Adrenal gland (tissue), 5 donors: ENCODE measurements around the gene RIMBP2.

ENCODE experiments used
- POLR2A ChIP-seq, 2 donors: fragments of 450-650 bp; IDR thresholded peaks; one replicate each; pipeline ENCODE4 v1.6.1; 2017; ENCODE audit warnings: antibody characterized with exemption in 2 of 2, mild to moderate bottlenecking in 2 of 2, moderate library complexity in 1 of 2
- TF ChIP-seq, protein P1 (sequence below), 6 experiments: fragments of 450-650 bp in 4 of 6; fragments of 200-600 bp in 2 of 6; sonication (generic) in 1 of 6; IDR thresholded peaks; 1 replicate in 5 of 6; 2 replicates in 1 of 6; pipeline versions ENCODE4 v1.5.1 to v1.8.0; 2016 to 2021; ENCODE audit warnings: antibody characterized with exemption in 6 of 6, mild to moderate bottlenecking in 2 of 6, moderate library complexity in 1 of 6
- donor health status: DM: no; HTN: no; CAD: no.

DNA sequence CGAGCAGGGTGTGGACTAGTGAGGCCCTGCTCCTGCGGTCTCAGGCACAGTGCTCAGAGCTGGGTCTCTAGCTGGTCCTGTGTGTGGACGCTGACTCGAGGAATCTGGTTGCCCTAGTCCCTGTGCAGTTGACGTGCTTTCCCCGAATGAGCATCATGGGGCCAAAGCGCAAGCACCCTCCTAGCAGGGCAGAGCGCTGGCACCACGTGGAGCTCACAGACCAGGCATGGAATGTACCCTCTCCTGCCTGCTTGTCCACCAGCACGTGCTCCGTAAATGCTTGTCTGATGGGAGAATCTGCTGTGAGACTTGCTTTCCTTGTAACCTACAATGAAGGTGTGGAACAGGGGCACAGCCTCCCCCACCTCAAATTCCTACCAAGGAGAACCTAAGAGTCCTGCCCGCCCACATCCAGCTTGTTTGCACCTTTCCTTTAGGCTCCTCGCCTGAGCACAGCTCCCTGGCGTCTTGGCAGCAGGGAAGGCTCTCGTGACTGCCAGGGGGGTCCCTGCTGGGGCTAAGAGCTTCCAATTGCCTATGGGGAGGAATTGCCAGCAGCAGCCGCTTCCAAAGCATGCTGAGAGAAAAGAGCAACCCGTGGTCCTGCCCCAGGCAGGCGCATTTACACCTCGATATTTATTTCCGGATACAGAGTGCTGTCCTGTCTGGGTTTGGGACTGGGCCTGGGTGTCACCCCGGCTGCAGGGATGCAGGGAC lies 253.4 kb downstream of the RIMBP2 start:
- TF ChIP-seq, protein P1, sequence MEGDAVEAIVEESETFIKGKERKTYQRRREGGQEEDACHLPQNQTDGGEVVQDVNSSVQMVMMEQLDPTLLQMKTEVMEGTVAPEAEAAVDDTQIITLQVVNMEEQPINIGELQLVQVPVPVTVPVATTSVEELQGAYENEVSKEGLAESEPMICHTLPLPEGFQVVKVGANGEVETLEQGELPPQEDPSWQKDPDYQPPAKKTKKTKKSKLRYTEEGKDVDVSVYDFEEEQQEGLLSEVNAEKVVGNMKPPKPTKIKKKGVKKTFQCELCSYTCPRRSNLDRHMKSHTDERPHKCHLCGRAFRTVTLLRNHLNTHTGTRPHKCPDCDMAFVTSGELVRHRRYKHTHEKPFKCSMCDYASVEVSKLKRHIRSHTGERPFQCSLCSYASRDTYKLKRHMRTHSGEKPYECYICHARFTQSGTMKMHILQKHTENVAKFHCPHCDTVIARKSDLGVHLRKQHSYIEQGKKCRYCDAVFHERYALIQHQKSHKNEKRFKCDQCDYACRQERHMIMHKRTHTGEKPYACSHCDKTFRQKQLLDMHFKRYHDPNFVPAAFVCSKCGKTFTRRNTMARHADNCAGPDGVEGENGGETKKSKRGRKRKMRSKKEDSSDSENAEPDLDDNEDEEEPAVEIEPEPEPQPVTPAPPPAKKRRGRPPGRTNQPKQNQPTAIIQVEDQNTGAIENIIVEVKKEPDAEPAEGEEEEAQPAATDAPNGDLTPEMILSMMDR (IDR thresholded peaks at IDR 0.05) = no peak
- TF ChIP-seq POLR2A (IDR thresholded peaks at IDR 0.05) = no peak
